Activated CD8-positive, alpha-beta memory T cell treated with anti-CD3 and anti-CD28 coated beads for 24 hours (primary cell): ENCODE data around the gene RBM47.
"Not testable (repeated sequence)": the region's sequence is repeated elsewhere in the genome, so short reads cannot be mapped to it uniquely, and the experiment has no call there.

Source experiments
- DNase-seq: peaks from one replicate; pipeline ENCODE4 v3.0.0-alpha.2; 2020

RBM47 gene

GRCh38 chr4:40481977-40482376, 147.7 kb downstream of the RBM47 start:
- DNase-seq: no peak

GRCh38 chr4:40480291-40480690, 149.4 kb downstream of the RBM47 start:
- no peak for DNase-seq

GRCh38 chr4:40479378-40479777, 150.3 kb downstream of the RBM47 start:
- DNase-seq: no peak

- DNase-seq: no peak
Observed at GRCh38 chr4:40475609-40476008, 154.1 kb downstream of the RBM47 start.

- no peak for DNase-seq
Observed at GRCh38 chr4:40473578-40474388, 155.9 kb downstream of the RBM47 start.

GRCh38 chr4:40471923-40472322, 157.7 kb downstream of the RBM47 start:
- no peak for DNase-seq

GRCh38 chr4:40466789-40467188, 162.9 kb downstream of the RBM47 start:
- no peak for DNase-seq

- DNase-seq: no peak
Observed at GRCh38 chr4:40462326-40462725, 167.3 kb downstream of the RBM47 start.

- DNase-seq: no peak
Observed at GRCh38 chr4:40461879-40462278, 167.8 kb downstream of the RBM47 start.

- no peak for DNase-seq
Observed at GRCh38 chr4:40461062-40461461, 168.6 kb downstream of the RBM47 start.

GRCh38 chr4:40458683-40459082, 171.0 kb downstream of the RBM47 start:
- DNase-seq: no peak

GRCh38 chr4:40458109-40458508, 171.6 kb downstream of the RBM47 start:
- no peak for DNase-seq

- DNase-seq: no peak
Observed at GRCh38 chr4:40455340-40455902, 174.2 kb downstream of the RBM47 start.

GRCh38 chr4:40454816-40455215, 174.8 kb downstream of the RBM47 start:
- DNase-seq: no peak

- DNase-seq: no peak
Observed at GRCh38 chr4:40453912-40454311, 175.8 kb downstream of the RBM47 start.

GRCh38 chr4:40448875-40449274, 180.8 kb downstream of the RBM47 start:
- DNase-seq: no peak

GRCh38 chr4:40446839-40447238, 182.8 kb downstream of the RBM47 start:
- DNase-seq: no peak

GRCh38 chr4:40446261-40446750, 183.4 kb downstream of the RBM47 start:
- DNase-seq: not testable (repeated sequence)

GRCh38 chr4:40445671-40446070, 184.0 kb downstream of the RBM47 start:
- DNase-seq: no peak

- DNase-seq: no peak
Observed at GRCh38 chr4:40441430-40441829, 188.2 kb downstream of the RBM47 start.

- DNase-seq: no peak
Observed at GRCh38 chr4:40439519-40439918, 190.1 kb downstream of the RBM47 start.

GRCh38 chr4:40438384-40439026, 191.2 kb downstream of the RBM47 start:
- DNase-seq: no peak

GRCh38 chr4:40437741-40438383, 191.8 kb downstream of the RBM47 start:
- DNase-seq: no peak
